ENCODE results near the gene MAP3K14.

Gene MAP3K14

GRCh38 chr17:45218895-45219661 is 97.7 kb downstream of the MAP3K14 start:
- DNase-seq = peak; percentile 91
